ENCODE results near the gene ADAM10.
"Not testable (repeated sequence)": the region's sequence is repeated elsewhere in the genome, so short reads cannot be mapped to it uniquely, and the experiment has no call there.

Gene ADAM10

DNA sequence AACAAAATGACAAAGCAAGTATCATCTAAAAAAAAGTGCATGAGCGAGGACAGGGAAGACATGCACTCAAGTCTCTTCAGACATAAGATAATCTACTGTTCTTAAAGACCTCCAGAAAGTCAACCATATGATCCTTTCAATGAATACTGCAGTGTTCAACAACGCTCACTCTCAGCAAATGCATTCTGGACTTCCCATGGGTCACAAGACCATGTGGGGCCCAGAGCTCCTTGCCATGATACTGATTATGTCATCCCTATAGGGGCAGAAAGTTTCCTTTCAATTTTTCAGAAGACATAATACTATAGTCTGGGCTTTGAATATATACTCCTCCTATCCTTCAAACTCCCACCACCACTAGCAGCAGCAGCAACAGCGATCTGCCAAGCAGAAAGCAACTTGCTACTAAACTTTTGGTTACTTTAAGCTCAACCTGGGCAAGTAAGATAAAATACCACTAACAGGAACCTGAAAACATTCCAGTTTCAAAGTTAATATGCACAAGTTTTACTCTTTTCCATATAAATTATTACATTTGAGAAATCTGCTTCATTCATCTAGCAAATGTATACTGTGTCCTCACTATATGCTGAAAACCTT is 143.5 kb downstream of the ADAM10 start:
- DNase-seq: no peak

DNA sequence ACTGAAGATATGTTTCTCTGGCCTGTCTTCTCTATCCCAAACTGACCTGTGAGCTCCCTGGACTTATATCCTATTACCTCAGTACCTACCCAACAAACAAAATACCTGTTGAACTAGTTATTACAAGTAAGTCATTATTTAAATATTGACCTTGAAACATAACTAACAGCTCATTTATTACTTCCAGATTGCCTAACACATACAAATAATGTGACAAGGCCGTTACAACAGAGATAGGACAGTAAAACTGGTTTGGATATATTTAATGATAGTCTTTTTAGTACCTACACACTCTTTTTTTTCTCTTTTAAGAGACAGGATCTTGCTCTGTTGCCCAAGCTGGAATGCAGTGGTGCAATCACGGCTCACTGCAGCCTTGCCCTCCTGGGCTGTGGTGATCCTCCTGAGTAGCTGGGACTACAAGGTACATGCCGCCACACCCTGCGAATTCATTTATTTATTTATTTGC is 145.0 kb downstream of the ADAM10 start:
- no peak for DNase-seq

DNA sequence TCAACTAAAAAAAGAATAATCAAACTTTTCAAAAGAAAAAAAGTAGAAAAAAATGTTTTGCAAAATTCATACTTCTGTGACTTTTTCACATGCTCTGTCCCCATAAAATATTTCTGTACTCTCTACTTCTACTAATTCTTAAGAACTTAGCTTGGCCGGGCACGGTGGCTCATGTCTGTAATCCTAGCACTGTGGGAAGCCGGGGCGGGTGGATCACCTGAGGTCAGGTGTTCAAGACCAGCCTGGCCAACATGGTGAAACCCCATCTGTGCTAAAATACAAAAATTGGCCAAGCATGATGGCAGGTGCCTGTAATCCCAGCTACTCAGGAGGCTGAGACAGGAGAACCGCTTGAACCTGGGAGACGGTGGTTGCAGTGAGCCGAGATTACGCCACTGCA is 145.6 kb downstream of the ADAM10 start:
- not testable (repeated sequence) for DNase-seq

DNA sequence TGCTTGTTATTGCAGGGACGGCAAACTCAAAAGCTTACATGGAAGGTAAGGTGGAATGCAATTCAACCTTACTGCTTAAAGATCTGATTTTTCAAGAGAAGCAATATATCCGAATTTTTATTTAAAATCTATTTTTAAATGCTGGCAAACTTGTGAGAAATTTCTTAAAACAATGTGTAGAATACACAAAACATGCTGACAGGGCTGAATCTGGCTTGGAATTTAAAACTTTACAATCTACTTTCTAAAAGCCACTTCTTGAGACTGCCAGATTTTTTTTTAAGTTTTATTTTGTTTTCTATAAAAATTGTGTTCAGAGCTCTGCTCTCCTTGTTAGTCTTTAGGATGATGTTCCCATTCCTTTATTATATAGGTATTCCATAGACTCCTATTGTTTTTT is 146.7 kb downstream of the ADAM10 start:
- no peak for DNase-seq

DNA sequence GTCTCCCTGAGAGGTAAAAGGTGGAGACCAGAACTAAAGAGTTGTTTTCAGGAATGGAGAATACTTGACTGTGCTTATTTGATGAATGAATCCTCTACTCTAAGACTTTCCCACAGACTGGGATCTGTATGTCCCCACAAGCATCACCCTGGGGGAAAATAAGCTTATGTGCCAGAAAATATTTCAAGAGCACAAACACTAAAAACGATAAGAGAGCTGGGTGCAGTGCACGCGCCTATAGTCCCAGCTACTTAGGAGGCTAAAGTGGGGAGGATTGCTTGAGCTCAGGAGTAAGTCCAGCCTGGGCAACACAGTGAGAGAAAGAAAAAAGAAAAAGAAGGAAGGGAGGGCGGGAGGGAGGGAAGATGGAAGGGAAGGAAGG is 150.7 kb downstream of the ADAM10 start:
- no peak for DNase-seq

DNA sequence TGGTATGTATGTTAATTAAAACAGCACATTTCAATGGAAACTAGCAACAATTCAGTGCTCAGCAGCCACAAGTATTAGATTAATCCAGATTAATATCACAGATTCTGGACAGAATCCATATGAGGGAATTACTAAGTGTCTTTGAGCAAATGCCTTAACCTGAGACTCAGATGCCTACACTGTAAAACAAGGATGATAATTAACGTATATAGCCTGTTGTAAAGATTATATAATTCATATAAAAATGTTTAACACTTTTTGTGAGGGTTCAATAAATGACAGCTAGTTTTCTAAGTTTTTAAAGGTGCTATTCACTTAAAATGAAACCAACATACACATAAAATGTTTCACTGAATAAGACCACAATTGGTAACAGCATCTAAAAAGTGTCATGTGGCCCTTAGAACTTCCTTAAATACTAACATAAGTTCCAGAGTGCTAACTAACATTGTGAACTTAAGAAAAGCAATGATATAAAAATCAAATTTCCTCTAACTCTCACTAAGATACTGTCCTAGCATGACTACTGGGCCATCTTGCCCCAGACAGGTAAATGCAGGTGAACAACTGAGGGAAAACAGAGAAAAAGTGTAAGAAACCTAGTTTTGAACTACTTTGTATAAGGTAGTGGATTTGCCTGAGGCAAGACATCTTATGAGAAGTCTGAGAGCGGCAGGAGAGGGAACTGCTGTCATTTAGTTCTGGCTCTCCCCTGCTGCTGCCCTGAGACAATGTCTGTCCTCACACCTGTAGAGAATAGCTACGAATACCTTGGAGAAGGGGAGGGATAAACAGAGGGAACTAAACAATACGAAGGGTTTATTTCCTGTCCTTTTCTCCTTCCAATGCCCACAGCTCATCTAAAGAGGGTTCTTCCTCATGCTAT is 151.3 kb downstream of the ADAM10 start:
- no peak for DNase-seq

DNA sequence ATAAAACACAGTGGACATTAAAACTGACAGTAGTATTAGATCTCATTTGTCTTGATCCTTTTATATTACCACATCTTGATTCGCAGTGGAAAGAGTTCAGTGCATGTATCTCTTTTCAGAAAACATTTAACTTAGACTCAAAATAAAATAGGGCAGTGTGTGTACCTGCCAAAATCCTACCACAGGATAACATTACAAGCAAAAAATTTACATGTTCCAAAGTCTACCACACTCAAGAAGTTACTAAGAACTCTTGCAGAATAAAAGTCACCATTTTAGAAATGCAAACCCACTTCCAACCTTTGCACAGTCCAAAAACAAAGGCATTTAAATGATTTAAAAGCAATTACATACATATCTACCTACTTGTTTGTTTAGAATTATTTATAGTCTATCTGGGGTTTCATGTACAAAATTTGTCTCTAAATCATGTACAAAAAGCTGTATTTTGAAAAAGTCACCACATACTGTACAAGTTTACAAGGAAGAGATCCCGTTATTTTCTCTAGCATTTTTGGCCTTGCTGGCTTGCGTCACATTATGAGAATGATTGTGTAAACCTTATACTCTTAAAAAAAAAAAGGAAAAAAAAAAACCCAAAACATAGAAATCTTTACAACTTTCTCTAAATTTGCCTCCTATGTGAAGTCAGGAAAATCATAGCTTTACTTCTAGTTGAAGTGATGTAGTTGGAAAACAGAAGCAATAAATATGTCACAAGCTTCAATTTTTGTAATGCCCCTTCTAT is 153.8 kb downstream of the ADAM10 start:
- DNase-seq: no peak

DNA sequence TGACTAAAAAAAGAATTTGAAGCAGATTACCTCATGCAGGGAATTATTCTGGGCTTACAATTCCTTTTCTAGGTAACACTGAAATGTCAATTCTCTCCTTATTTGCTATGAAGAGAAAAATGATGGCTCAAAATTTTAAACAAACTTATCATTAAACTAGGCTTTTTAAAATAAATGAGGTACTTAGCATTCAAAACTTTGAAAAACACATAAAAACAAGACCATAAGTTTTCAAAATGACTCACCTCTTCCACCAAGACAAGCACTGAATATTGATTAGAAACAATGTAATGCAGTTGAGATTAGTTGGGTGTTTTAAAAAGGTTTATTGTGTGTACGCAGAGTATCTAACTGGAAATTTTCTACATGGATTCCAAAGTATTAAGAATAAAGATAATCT is 154.6 kb downstream of the ADAM10 start:
- no peak for DNase-seq

DNA sequence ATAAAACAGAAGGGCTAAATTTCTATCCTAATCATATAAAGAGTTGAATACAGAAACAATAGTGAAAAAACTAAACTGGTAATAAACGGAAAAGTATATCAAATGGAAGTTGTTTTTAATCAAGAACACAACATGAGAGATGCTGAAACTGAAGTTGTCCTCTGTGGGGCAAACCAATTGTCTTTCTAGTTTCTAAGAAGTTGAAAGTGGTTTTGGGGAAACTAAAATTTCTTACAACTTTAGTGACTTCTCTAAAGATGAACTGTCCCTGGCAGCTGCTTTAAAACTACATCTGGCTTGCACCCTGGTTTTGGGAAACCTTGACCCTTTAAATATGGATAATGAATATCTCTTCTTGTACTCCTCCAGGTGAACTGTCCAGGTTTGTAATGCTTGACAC is 155.6 kb downstream of the ADAM10 start:
- no peak for DNase-seq

DNA sequence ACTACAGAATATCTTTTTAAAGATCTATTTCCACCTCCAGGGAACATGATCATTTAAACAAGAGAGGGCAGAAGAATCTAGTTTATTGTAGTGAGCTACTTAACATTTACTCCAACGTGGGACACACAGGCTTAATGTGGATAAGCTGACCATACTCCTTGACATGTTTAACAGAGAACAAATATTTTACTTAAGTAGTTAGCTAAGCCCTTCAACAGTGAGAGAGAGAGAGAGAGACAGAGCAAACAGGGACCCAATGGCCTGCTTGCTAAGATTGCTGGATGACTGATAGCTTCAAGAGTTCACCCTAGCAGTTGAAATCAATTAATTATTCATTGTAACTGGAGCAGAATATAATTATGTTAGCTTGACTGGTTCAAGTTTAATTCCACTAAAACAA is 158.6 kb downstream of the ADAM10 start:
- DNase-seq: no peak

DNA sequence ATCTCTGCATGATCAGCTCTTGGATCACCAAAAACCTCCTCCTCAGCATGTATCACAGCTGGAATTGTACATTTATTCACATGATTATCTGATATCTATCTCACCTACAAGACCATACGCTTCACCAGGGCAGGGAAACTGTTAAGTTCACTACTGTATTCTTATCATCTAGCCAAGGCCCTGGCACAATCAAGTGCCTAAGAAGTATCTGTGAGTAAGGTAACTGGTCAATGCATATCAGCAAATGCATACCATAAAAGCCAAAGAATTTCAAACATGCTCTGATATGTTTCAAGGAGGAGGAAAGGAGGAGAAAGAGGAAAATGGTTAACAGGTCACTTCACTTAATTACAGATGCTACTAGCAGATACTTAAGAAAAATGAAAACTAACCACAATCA is 159.3 kb downstream of the ADAM10 start:
- no peak for DNase-seq

DNA sequence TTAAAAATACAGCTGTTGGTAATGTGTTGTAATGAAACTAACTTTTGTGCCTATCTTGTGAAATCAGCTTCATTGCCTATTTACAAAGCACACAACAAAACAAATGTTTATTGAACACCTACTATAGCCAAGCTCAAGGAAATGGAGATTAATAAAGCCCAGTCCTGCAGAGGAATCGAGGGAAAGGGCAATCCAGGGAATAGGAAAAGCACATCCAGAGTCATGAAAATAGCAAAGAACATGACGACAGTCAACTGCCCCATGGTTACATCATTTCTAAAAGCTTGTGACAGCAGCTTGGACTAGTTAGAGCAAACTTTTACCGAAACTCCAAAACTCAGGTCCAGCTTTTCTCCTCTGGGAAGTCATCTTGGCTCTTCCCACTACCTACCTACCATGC is 160.5 kb downstream of the ADAM10 start:
- no peak for DNase-seq

DNA sequence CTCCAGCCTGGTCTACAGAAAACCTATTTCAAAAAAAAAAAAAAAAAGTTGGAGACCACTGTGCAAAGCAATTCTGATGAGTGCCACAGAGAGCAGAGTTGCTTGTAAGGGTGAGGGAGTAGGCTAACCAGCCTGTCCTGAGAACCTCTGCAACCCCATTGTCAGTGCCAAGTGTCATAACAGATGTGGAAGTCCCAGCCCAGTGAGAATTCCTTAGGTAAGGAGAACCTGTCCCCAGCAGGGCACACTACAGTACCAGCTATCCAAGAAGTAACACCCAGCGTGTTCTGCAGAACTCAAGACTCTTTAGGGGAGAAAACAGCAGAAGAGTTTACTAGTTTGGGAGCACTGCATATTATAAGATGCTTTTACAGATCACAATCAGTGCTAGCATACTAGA is 161.4 kb downstream of the ADAM10 start:
- DNase-seq: no peak

DNA sequence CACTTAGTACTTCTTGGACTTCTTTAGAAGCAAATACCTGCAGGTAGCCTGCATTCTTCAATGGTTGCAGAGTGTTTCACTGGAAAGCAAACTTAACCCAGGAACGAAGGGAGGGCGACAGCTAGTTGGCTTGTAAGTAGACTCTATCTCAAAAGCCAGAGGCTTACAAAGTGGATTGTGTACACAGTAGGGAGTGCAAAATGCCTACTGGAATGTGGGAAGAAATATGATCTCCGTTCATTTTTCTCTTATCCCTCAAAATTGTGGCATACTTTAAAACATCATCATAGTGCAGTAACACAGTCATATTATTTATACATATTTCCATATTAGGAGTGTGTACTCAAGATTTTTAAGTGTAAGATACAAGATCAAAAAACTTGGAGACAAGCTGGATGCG is 162.0 kb downstream of the ADAM10 start:
- DNase-seq: no peak

DNA sequence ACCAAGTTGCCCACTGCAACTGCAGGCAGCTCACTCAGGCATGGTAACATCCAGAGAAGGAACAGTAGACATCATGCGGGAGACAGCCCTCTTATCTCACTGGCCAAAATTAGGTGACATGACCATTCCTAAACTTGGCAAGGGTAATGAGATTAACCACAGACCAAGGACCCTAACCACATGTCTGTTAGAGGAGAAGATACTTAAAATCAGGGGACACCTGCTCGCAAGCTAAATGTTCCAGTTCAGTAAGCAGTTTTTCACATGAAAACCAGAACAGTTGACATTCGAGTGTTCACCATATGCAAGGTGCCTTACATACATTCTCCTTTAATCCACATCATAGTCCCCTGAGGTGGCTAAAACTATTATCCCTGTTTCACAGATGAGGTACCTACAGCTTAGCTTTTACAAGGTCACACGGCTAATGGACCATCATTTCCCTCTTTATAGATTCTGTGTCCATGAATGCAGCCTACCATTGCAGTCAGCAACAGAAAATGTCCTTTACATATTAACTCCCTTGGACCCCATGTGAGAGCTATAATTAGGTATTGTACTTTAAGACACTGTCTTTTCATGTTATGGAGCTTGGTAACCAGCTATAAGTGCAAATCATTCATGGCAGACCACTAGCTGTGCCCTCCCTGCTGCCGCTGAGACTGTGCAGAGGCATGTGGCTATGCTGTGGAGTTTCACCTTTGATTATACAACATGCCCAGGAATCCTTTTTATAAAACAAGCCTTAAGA is 163.6 kb downstream of the ADAM10 start:
- no peak for DNase-seq

DNA sequence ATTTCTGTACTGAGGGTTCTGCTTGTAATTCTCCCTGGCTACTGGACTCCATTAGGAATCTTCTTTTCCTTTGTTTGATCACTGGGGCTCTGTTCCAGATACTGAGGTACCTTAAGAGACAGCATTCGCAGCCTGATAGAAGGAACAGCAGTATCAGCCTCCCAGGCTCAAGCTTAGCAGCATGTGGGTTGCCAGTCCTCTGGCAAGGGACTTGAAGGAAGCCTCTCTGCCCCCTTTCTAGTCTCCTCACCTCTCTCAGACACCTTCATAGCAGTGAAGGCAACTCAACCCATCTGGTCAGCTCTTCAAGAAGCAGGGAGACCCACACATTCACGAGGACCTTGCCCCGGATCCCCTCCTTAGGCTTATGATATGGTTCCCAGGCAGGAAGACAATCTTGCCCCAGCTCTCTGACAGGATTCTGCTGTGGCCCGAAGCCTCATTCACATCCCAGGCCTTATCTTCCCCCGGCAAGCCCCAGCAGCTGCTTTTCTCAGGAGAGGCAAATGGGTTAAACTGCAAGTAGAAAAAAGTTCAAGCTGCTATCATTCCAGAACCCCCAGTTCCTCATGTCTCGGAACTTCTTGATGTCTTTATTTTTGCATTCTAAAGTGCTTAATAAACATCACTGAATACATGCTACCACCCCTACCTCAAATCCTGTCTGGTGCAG is 164.6 kb downstream of the ADAM10 start:
- DNase-seq: no peak

DNA sequence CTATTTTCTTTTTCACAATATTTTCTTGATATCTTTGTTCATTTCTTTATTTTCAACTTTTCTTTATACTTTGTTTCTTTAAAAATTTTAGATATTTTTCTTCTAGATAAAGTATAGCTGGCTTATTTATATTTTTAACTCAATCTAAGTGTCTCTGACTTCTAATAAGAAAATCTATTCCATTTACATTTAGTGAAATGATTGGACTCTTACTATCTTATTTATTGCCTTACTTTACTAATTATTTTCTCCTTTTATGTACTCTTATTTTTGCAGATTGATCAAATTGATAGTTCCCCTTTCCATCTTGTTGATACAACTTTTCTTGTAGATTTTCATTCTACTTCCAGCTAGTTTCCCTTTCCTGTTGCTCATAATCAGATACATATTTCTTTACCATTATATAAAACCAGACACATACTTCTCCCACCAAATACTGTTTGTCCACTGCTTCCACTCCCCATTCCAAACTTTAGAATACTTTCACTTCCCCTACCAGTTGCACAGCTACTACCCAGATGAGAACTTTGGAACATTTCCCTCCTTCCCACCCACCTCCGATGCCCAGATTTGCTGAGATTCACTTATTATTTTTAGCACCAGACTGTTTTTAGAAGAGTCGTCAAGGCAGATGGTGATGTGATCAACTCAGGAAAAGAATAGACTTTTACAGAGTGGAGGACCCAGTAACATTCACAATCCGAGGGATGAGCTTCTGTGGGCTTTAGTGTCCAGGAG is 166.2 kb downstream of the ADAM10 start:
- DNase-seq: no peak

DNA sequence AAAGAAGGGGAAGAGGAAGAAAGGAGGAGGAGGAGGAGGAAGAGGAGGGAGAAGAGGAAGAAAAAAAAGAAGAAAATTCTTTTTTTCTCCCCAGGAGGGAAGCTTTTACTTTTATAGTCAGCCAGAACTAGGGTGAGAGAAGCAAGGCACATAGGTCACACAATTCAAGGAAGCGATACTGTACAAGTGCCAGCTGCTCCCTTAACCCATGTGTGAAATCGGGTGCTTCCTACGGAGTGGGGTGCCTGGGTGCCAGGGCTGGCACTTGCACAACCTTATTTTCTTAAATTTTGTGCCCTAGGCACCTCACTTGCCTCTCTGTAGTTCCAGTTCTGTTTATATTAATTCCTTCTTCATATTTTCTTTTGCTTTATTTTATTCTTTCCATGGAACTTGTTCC is 167.3 kb downstream of the ADAM10 start:
- no peak for DNase-seq

DNA sequence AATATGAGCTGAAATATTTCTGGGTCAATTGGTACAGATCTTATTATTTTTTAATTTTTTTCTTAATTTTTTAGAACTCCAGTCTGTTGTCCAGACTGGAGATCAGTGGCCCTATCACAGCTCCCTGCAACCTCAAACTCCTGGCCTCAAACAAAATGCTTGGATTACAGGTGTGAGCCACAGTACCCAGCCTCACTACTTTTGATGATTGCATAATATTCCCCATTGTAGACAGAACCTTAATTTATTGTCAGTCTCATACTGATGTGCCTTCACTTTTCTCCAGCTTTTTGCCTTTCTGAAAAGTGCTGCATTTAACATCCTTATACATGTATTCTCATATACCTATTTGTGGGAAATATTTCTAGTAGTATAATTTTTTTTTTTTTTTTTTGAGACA is 172.8 kb downstream of the ADAM10 start:
- no peak for DNase-seq

DNA sequence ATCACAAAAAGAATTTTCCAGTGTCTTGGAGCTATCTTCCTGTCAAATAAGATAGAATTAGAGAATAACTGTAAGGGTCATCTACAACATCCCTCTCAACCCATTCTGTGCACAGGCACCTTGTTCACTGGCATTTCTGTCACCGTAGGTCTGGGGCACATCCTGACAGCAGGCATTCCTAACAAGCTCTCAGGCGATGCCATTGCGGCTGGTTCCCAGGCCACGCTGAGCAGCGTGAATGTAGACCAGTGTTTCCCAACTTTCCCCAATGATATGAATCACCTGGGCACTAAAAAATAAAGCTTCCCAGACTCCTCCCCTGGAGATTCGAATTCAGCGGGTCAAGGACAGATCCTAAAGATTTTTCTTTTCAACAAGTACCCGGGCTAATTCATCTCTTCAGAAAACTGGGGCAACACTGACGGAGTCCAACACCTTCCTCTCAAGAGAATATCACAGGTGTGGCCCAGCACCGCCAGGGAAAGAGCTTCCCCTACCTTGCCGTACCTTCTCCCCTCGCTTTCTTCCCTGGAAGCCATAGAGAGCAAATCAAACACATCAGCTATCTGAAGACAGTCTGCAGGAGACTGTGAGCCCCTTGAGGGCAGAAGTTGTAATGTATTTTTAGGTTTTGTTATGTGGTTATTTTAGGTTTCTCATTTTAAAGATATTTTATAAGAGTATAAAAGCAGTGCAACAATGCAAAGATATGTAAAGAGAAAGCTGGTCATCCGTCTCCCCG is 174.3 kb downstream of the ADAM10 start:
- DNase-seq: no peak

DNA sequence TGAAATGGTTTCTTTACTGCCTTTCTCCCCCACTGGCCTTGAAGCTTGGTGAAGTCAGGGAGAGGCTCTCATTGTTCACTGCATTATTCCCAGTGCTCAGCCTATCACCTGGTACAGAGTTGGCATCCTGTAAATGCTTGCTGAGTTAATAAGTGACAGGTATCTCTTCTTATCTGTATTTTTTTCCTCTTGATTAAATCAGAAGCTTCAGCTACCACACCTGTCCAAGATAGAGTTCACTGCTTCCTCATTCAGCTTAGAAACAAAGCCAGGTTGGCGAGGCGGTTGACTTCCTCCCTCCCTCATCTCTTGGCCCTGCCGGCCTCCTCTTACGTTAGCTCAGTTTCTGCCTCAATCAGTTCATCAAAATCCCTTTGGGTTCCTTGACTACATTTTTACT is 174.9 kb downstream of the ADAM10 start:
- no peak for DNase-seq
